Breast epithelium (tissue), 4 donors: ENCODE data around the gene PAPSS1. TPM values are rescaled to one million over a fixed set of nuclear protein-coding genes. Genes with fewer than 3 reads are reported as not detected.
"Not testable (repeated sequence)": the region's sequence is repeated elsewhere in the genome, so short reads cannot be mapped to it uniquely, and the experiment has no call there.

Experiments used
- DNase-seq, 2 donors: peaks; one replicate each; pipeline ENCODE4 v3.0.0-alpha.2; 2019; ENCODE audit warnings: low spot score in 2 of 2
- H3K27ac ChIP-seq, 2 donors: fragments of 200-600 bp; sonication (generic) in 1 of 2; one replicate each; pipeline ENCODE4 v1.5.1; 2016 to 2019; ENCODE audit warnings: mild to moderate bottlenecking in 1 of 2
- H3K27me3 ChIP-seq, 2 donors: fragments of 200-600 bp; sonication (generic) in 1 of 2; one replicate each; pipeline versions ENCODE4 v1.5.1 to v1.6.0; 2017 to 2019; ENCODE audit warnings: control low read depth in 1 of 2, mild to moderate bottlenecking in 1 of 2
- H3K36me3 ChIP-seq: fragments of 200-600 bp; one replicate; pipeline ENCODE4 v1.5.1; 2019
- H3K4me1 ChIP-seq, 2 donors: fragments of 200-600 bp; sonication (generic); one replicate each; pipeline ENCODE4 v1.5.1; 2016 to 2019; ENCODE audit warnings: control low read depth in 1 of 2
- H3K4me3 ChIP-seq, 3 donors: fragments of 200-600 bp; sonication (generic); 1 replicate in 2 of 3; 2 replicates in 1 of 3; pipeline ENCODE4 v1.5.1; 2016 to 2019; ENCODE audit warnings: mild to moderate bottlenecking in 3 of 3, moderate library complexity in 2 of 3
- H3K9me3 ChIP-seq, 2 donors: fragments of 200-600 bp; sonication (generic) in 1 of 2; one replicate each; pipeline ENCODE4 v1.5.1; 2016 to 2019; ENCODE audit warnings: control low read depth in 1 of 2
- CTCF ChIP-seq, 3 donors: fragments of 450-650 bp; IDR thresholded peaks; one replicate each; pipeline ENCODE4 v1.5.1; 2016 to 2017; ENCODE audit warnings: antibody characterized with exemption in 3 of 3, mild to moderate bottlenecking in 3 of 3, moderate library complexity in 3 of 3
- POLR2A ChIP-seq: fragments of 450-650 bp; IDR thresholded peaks from one replicate; pipeline ENCODE4 v1.6.1; 2016; ENCODE audit warnings: antibody characterized with exemption, mild to moderate bottlenecking, moderate library complexity
- POLR2AphosphoS5 ChIP-seq, 3 donors: sonication (generic); formaldehyde crosslinking; IDR thresholded peaks; one replicate each; pipeline ENCODE4 v1.6.1; 2017; ENCODE audit warnings: antibody characterized with exemption in 3 of 3
- intact Hi-C: fragments of 100-400 bp; cut with DNase I; formaldehyde crosslinking; loops from one replicate; pipeline ENCODE4 v1.15.1; 2023; ENCODE audit warnings: low total_unique reads
- total RNA-seq, 3 donors: library from RNA; depleted of rRNA; stranded (reverse); fragments of >200 nt; gene quantifications; one replicate each; pipeline ENCODE4 v1.1.0, GENCODE V29; 2016

PAPSS1 gene
- total RNA-seq, 3 donors from 2014 or later: 40.6 to 65.7 (median 44.2) TPM

- H3K4me1 ChIP-seq: no peaks in the 10 kb centered on the region
- no peak for DNase-seq
- no peak overlapping the region for H3K27ac ChIP-seq
- no peaks in the 10 kb centered on the region for H3K36me3 ChIP-seq
- peaks cover 25 to 47% of the 10 kb centered on the region in 2 donors for H3K9me3 ChIP-seq
- intact Hi-C loops: no loop called here
- H3K27me3 ChIP-seq: no peaks in the 10 kb centered on the region
- no peak for TF ChIP-seq POLR2A
- TF ChIP-seq POLR2AphosphoS5 (IDR thresholded peaks at IDR 0.05): no peak
- no peak for TF ChIP-seq CTCF (IDR thresholded peaks at IDR 0.05)
- no peak overlapping the region for H3K4me3 ChIP-seq
These were observed 11.8 kb downstream of the PAPSS1 start for GRCh38 chr4:107708225-107708624.

- intact Hi-C loops: no loop called here
- Histone ChIP-seq H3K27ac (no peak overlapping the region), H3K9me3 (peaks cover 25 to 54% of the 10 kb centered on the region in 2 donors), H3K4me1 (no peaks in the 10 kb centered on the region), H3K4me3 (no peak overlapping the region), H3K36me3 (no peaks in the 10 kb centered on the region), H3K27me3 (no peaks in the 10 kb centered on the region)
- no peak for DNase-seq
- TF ChIP-seq CTCF (IDR thresholded peaks at IDR 0.05) (no peak), POLR2AphosphoS5 (IDR thresholded peaks at IDR 0.05) (no peak), POLR2A (no peak)
These were observed 14.1 kb downstream of the PAPSS1 start for GRCh38 chr4:107705742-107706556.

- no peak for TF ChIP-seq POLR2AphosphoS5 (IDR thresholded peaks at IDR 0.05)
- no peak for TF ChIP-seq CTCF (IDR thresholded peaks at IDR 0.05)
- TF ChIP-seq POLR2A: no peak
- intact Hi-C loops: no loop called here
- Histone ChIP-seq H3K36me3 (no peaks in the 10 kb centered on the region), H3K27ac (no peak overlapping the region), H3K4me1 (no peaks in the 10 kb centered on the region), H3K27me3 (no peaks in the 10 kb centered on the region), H3K9me3 (peaks cover 17 to 36% of the 10 kb centered on the region in 2 donors), H3K4me3 (no peak overlapping the region)
- DNase-seq: no peak
These were observed 18.5 kb downstream of the PAPSS1 start for GRCh38 chr4:107701565-107701964.

- Histone ChIP-seq H3K4me3 (no peak overlapping the region), H3K9me3 (peaks cover 4 to 17% of the 10 kb centered on the region in 2 donors), H3K4me1 (no peaks in the 10 kb centered on the region), H3K27me3 (no peaks in the 10 kb centered on the region), H3K36me3 (no peaks in the 10 kb centered on the region), H3K27ac (peak overlapping the region in 1 of 2 donors; percentile 9)
- TF ChIP-seq POLR2AphosphoS5 (IDR thresholded peaks at IDR 0.05) (no peak), CTCF (IDR thresholded peaks at IDR 0.05) (no peak), POLR2A (no peak)
- DNase-seq: no peak
- intact Hi-C loops: no loop called here
These were observed 20.4 kb downstream of the PAPSS1 start for GRCh38 chr4:107699466-107700206.

- intact Hi-C loops, H3K27me3 ChIP-seq, H3K27ac ChIP-seq, H3K36me3 ChIP-seq, DNase-seq, H3K4me1 ChIP-seq, H3K9me3 ChIP-seq, H3K4me3 ChIP-seq: not testable (repeated sequence)
These were observed 23.8 kb downstream of the PAPSS1 start for GRCh38 chr4:107696187-107696586.
